ENCODE data around the gene WHAMM. TPM values are rescaled to one million over a fixed set of nuclear protein-coding genes. Genes with fewer than 3 reads are reported as not detected.

WHAMM gene
- polyA plus RNA-seq, 1 experiment: 3.6 TPM

DNA sequence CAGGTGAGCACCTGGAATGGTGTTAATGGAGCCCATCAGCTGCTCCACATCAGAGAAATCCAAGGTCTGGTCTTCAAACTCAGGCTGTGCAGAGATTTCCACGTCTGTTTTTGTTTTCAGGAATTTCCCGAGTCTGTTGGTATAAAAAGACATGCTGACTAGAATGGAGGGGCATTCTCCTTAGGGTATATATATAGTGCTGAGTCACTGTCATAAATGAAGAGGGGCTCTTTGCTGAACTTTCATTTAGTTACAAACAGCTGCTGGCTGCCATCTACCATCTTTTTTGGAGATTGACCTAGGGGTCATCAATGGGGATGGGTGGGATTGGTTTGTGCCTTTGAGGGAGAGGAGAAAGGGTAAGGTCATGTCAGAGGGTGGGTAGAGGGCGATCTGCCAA is 30.7 kb upstream of the WHAMM start:
- DNase-seq (ENCODE audit: low read depth, low spot score): no peak
- ChIA-PET CTCF (no interaction called here), POLR2A (no interaction called here)

DNA sequence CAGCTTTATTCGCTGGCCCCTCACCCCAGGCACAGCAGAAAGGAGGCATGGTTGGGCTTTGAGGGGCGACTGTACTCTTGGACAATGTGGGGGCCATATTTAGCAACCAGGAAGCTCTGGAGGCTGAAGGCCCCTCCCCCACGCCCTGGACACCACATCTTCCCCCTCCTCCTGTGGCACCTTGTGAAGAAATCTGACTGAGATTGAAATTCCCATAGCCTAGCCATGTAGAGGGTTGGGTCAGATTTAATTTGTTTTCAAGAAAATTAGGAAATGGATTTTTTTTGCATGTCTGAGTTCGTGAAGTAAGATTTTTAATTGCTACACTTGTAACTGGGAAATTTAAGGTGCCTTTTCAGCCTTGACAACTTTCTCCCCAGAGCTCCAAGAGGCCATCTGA is 28.1 kb upstream of the WHAMM start:
- DNase-seq (ENCODE audit: low read depth, low spot score): no peak
- TF ChIP-seq, protein P1, sequence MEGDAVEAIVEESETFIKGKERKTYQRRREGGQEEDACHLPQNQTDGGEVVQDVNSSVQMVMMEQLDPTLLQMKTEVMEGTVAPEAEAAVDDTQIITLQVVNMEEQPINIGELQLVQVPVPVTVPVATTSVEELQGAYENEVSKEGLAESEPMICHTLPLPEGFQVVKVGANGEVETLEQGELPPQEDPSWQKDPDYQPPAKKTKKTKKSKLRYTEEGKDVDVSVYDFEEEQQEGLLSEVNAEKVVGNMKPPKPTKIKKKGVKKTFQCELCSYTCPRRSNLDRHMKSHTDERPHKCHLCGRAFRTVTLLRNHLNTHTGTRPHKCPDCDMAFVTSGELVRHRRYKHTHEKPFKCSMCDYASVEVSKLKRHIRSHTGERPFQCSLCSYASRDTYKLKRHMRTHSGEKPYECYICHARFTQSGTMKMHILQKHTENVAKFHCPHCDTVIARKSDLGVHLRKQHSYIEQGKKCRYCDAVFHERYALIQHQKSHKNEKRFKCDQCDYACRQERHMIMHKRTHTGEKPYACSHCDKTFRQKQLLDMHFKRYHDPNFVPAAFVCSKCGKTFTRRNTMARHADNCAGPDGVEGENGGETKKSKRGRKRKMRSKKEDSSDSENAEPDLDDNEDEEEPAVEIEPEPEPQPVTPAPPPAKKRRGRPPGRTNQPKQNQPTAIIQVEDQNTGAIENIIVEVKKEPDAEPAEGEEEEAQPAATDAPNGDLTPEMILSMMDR (IDR thresholded peaks at IDR 0.05; ENCODE audit: low read depth, low read length): no peak
- Histone ChIP-seq H3K27me3 (ENCODE audit: control insufficient read depth, insufficient read depth, low read length) (no peaks in the 10 kb centered on the region), H3K27ac (ENCODE audit: low read depth, low read length) (no peak overlapping the region), H3K9me3 (ENCODE audit: control insufficient read depth, insufficient read depth, low read length) (no peaks in the 10 kb centered on the region), H3K4me3 (ENCODE audit: low read depth, low read length) (no peak overlapping the region)
- CTCF ChIA-PET: no interaction called here
- POLR2A ChIA-PET: no interaction called here

More for the DNA sequence above, 30.7 kb upstream of the WHAMM start:
- no peaks in the 10 kb centered on the region for H3K27me3 ChIP-seq (ENCODE audit: control insufficient read depth, insufficient read depth, low read length)
- no peak overlapping the region for H3K27ac ChIP-seq (ENCODE audit: low read depth, low read length)
- no peak overlapping the region for H3K4me3 ChIP-seq (ENCODE audit: low read depth, low read length)
- TF ChIP-seq, protein P1 (IDR thresholded peaks at IDR 0.05; ENCODE audit: low read depth, low read length): no peak
- no peaks in the 10 kb centered on the region for H3K9me3 ChIP-seq (ENCODE audit: control insufficient read depth, insufficient read depth, low read length)

- H3K9me3 ChIP-seq (ENCODE audit: control insufficient read depth, insufficient read depth, low read length): no peaks in the 10 kb centered on the region
- ChIA-PET POLR2A (no interaction called here), CTCF (no interaction called here)
- no peak for DNase-seq (ENCODE audit: low read depth, low spot score)
- TF ChIP-seq, protein P1 (IDR thresholded peaks at IDR 0.05; ENCODE audit: low read depth, low read length): no peak
- H3K4me3 ChIP-seq (ENCODE audit: low read depth, low read length): no peak overlapping the region
- no peak overlapping the region for H3K27ac ChIP-seq (ENCODE audit: low read depth, low read length)
- H3K27me3 ChIP-seq (ENCODE audit: control insufficient read depth, insufficient read depth, low read length): no peaks in the 10 kb centered on the region
Measured at GRCh38 chr15:82788496-82788895, 20.9 kb upstream of the WHAMM start.

DNA sequence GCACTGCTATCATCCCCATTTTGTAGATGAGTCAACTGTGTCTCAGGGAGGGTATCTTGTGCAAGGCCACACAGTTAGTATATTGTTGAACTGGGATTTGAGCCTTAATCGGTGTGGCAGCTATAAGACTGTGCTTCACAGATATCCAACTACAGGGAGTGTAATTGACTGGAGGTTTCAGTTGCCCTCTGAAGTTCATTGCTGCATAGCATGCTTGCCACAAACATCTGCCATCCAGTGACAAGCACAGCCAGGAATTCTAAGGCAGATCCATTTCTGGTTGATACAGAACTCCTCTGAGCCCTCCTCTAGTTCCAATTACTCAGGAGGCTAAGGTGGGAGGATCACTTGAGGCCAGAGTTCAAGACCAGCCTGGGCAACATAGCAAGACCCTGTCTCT is 19.9 kb upstream of the WHAMM start:
- no peak for DNase-seq (ENCODE audit: low read depth, low spot score)
- Histone ChIP-seq H3K27ac (ENCODE audit: low read depth, low read length) (no peak overlapping the region), H3K27me3 (ENCODE audit: control insufficient read depth, insufficient read depth, low read length) (no peaks in the 10 kb centered on the region), H3K4me3 (ENCODE audit: low read depth, low read length) (no peak overlapping the region), H3K9me3 (ENCODE audit: control insufficient read depth, insufficient read depth, low read length) (no peaks in the 10 kb centered on the region)
- ChIA-PET CTCF (no interaction called here), POLR2A (no interaction called here)
- TF ChIP-seq, protein P1 (IDR thresholded peaks at IDR 0.05; ENCODE audit: low read depth, low read length): no peak

- ChIA-PET POLR2A (no interaction called here), CTCF (no interaction called here)
- no peaks in the 10 kb centered on the region for H3K9me3 ChIP-seq (ENCODE audit: control insufficient read depth, insufficient read depth, low read length)
- H3K27ac ChIP-seq (ENCODE audit: low read depth, low read length): no peak overlapping the region
- no peak overlapping the region for H3K4me3 ChIP-seq (ENCODE audit: low read depth, low read length)
- H3K27me3 ChIP-seq (ENCODE audit: control insufficient read depth, insufficient read depth, low read length): no peaks in the 10 kb centered on the region
- TF ChIP-seq, protein P1 (IDR thresholded peaks at IDR 0.05; ENCODE audit: low read depth, low read length): no peak
- DNase-seq (ENCODE audit: low read depth, low spot score): no peak
Measured at GRCh38 chr15:82790321-82790720, 19.1 kb upstream of the WHAMM start.
